Activated naive CD8-positive, alpha-beta T cell treated with anti-CD3 and anti-CD28 coated beads, Interleukin-2, amount 10 ng/mL, durations not matched to agents 7 days and 5 days (primary cell): ENCODE results near the gene ENTR1. TPM values are rescaled to one million over a fixed set of nuclear protein-coding genes. Genes with fewer than 3 reads are reported as not detected.

Experiments
- total RNA-seq, 2 experiments: library from RNA; stranded (reverse); gene quantifications; one replicate each; pipeline ENCODE4 v1.2.3, GENCODE V29; 2021

The ENTR1 gene
- total RNA-seq, 2 experiments from 2014 or later: 55.5 to 56.2 TPM

Other genes with a start within 250 kb of the ENTR1 start
- gene LHX3, start 205.5 kb downstream of the ENTR1 start, total RNA-seq: not detected
- gene QSOX2, start 164.8 kb downstream of the ENTR1 start, total RNA-seq: 10 to 100 TPM; 12.4 to 12.8 TPM
- gene CCDC187, start 106.5 kb downstream of the ENTR1 start, total RNA-seq: not detected
- gene GPSM1, start 83.1 kb downstream of the ENTR1 start, total RNA-seq: 1 to 10 TPM; 5.0 to 6.0 TPM
- 10 to 100 TPM; 15.4 to 17.0 TPM for gene DNLZ, start 46.9 kb downstream of the ENTR1 start, total RNA-seq
- gene CARD9, start 36.9 kb downstream of the ENTR1 start, total RNA-seq: under 1 TPM; 0.45 to 0.61 TPM
- 1 to 10 TPM; 9.6 to 9.9 TPM for gene SNAPC4, start 10.4 kb downstream of the ENTR1 start, total RNA-seq
- 10 to 100 TPM; 60.6 to 65.6 TPM for gene PMPCA, start within 50 bp of the ENTR1 start, total RNA-seq
- gene INPP5E, start 29.2 kb upstream of the ENTR1 start, total RNA-seq: 10 to 100 TPM; 22.8 to 23.0 TPM
- 10 to 100 TPM; 88.0 to 90.2 TPM for gene SEC16A, start 72.4 kb upstream of the ENTR1 start, total RNA-seq
- gene NOTCH1, start 135.4 kb upstream of the ENTR1 start, total RNA-seq: 10 to 100 TPM; 67.0 to 70.2 TPM